HCT116 (cell line): ENCODE data around the gene TAF1B. TPM values are rescaled to one million over a fixed set of nuclear protein-coding genes. Genes with fewer than 3 reads are reported as not detected.

Source experiments
- ATAC-seq: fragments of 200-7000 bp; cut with Tn5 transposase; 2 replicates; pipeline ENCODE4 v1.9.1; 2020; ENCODE audit warnings: mild to moderate bottlenecking, moderate library complexity
- BruUV-seq: library from RNA; stranded (reverse); fragments of 400-500 nt; replicated peaks from 2 replicates; lab custom pipeline; 2021; lab: Mats Ljungman, UMichigan
- CTCF ChIA-PET: fragments of 300-600 bp; sonication (Branson Sonifier 250); formaldehyde crosslinking; loops from one replicate; lab custom pipeline; 2021; ENCODE audit warnings: antibody characterized with exemption; lab: Charles Lee
- POLR2A ChIA-PET: fragments of 300-600, 350-600 bp; sonication (Branson Sonifier 250); formaldehyde crosslinking; loops from one replicate; lab custom pipeline; 2021; ENCODE audit warnings: antibody characterized with exemption; lab: Charles Lee
- RAD21 ChIA-PET, 2 experiments: fragments of 300-600 bp; sonication (Branson Sonifier 250); formaldehyde crosslinking; loops; one replicate each; lab custom pipeline; 2023; ENCODE audit warnings: low total read pairs in 2 of 2; ENCODE audit not compliant: uncharacterized antibody in 2 of 2, unreplicated experiment in 2 of 2, low non-redundant PET in 1 of 2; lab: Charles Lee
- DNase-seq: peaks from one replicate; pipeline ENCODE4 v3.0.0-alpha.2; 2010; ENCODE audit warnings: low read depth, low spot score
- H2AFZ ChIP-seq: fragments of 200-600 bp; shearing (Covaris generic), sonication (generic); 2 replicates; pipeline ENCODE4 v1.6.1; 2017; ENCODE audit warnings: low read depth, mixed run types, mixed read lengths, antibody characterized with exemption, low read length; ENCODE audit not compliant: poor library complexity, severe bottlenecking
- H3K27ac ChIP-seq: 2 replicates; pipeline ENCODE4 v1.5.1; 2012; ENCODE audit warnings: low read depth, low read length
- H3K27me3 ChIP-seq: fragments of 200-600 bp; sonication (generic); 2 replicates; pipeline ENCODE4 v1.6.1; 2016; ENCODE audit warnings: mixed run types, low read length, mixed read lengths; ENCODE audit not compliant: insufficient read depth
- H3K36me3 ChIP-seq, 2 experiments: fragments of 200-500 bp in 1 of 2; fragments of 200-600 bp in 1 of 2; sonication (Bioruptor generic) in 1 of 2; sonication (generic) in 1 of 2; 2 replicates each; pipeline versions ENCODE4 v1.5.1 to v1.6.1; 2014 to 2016; ENCODE audit warnings: low read length in 2 of 2, inconsistent platforms in 1 of 2, mixed read lengths in 1 of 2, mixed run types in 1 of 2; ENCODE audit not compliant: insufficient read depth in 2 of 2, control insufficient read depth in 1 of 2
- H3K4me1 ChIP-seq, 2 experiments: fragments of 200-600 bp in 1 of 2; sonication (generic) in 1 of 2; 2 replicates each; pipeline versions ENCODE4 v1.5.1 to v1.6.1; 2012 to 2017; ENCODE audit warnings: low read length in 2 of 2, inconsistent platforms in 1 of 2, mild to moderate bottlenecking in 1 of 2, mixed read lengths in 1 of 2, mixed run types in 1 of 2, moderate library complexity in 1 of 2; ENCODE audit not compliant: insufficient read depth in 2 of 2, control insufficient read depth in 1 of 2
- H3K4me2 ChIP-seq: fragments of 200-600 bp; sonication (generic); 2 replicates; pipeline ENCODE4 v1.6.1; 2017; ENCODE audit warnings: mixed run types, low read length, mixed read lengths
- H3K4me3 ChIP-seq, 2 experiments: fragments of 200-600 bp in 1 of 2; sonication (generic) in 1 of 2; replicated peaks in 1 of 2; 2 replicates each; pipeline ENCODE4 v1.5.1; 2011 to 2016; ENCODE audit warnings: low read length in 2 of 2, control low read depth in 1 of 2, low read depth in 1 of 2, mild to moderate bottlenecking in 1 of 2, mixed read lengths in 1 of 2, mixed run types in 1 of 2
- H3K79me2 ChIP-seq: fragments of 200-600 bp; sonication (generic); 2 replicates; pipeline ENCODE4 v1.6.1; 2017; ENCODE audit warnings: mild to moderate bottlenecking, mixed run types, low read length, moderate library complexity, mixed read lengths; ENCODE audit not compliant: insufficient read depth
- H3K9ac ChIP-seq: fragments of 200-600 bp; sonication (generic); 2 replicates; pipeline ENCODE4 v1.6.1; 2016; ENCODE audit warnings: low read length, mixed read lengths
- H3K9me2 ChIP-seq: fragments of 200-600 bp; sonication (generic), shearing (Covaris generic); 2 replicates; pipeline ENCODE4 v1.6.1; 2017; ENCODE audit warnings: mixed run types, mild to moderate bottlenecking, moderate library complexity; ENCODE audit not compliant: insufficient read depth
- H3K9me3 ChIP-seq, 2 experiments: fragments of 200-500 bp in 1 of 2; fragments of 200-600 bp in 1 of 2; sonication (Bioruptor generic) in 1 of 2; sonication (generic) in 1 of 2; 2 replicates each; pipeline ENCODE4 v1.6.1; 2014 to 2017; ENCODE audit warnings: low read length in 2 of 2, mixed read lengths in 2 of 2, inconsistent platforms in 1 of 2, low read depth in 1 of 2, mild to moderate bottlenecking in 1 of 2, mixed run types in 1 of 2, moderate library complexity in 1 of 2; ENCODE audit not compliant: control insufficient read depth in 1 of 2, insufficient read depth in 1 of 2
- H4K20me1 ChIP-seq: fragments of 200-600 bp; sonication (generic), shearing (Covaris generic); 2 replicates; pipeline ENCODE4 v1.6.1; 2017; ENCODE audit warnings: mixed run types, mild to moderate bottlenecking, moderate library complexity; ENCODE audit not compliant: insufficient read depth
- ATF3 ChIP-seq: IDR thresholded peaks from 2 replicates; pipeline ENCODE4 v1.6.1; 2012
- CBX3 ChIP-seq: IDR thresholded peaks from 2 replicates; pipeline ENCODE4 v1.6.1; 2012; ENCODE audit warnings: low read depth
- CEBPB ChIP-seq: IDR thresholded peaks from 2 replicates; pipeline ENCODE4 v1.6.1; 2012; ENCODE audit warnings: low read depth
- CTCF ChIP-seq, 3 experiments: fragments of 200-600 bp in 1 of 3; sonication (generic) in 1 of 3; IDR thresholded peaks in 2 of 3; conservative IDR thresholded peaks in 1 of 3; 2 replicates each; pipeline ENCODE4 v1.5.1; 2012 to 2017; ENCODE audit warnings: low read depth in 2 of 3, low read length in 2 of 3, antibody characterized with exemption in 1 of 3, borderline replicate concordance in 1 of 3, control low read depth in 1 of 3, mild to moderate bottlenecking in 1 of 3, mixed read lengths in 1 of 3, mixed run types in 1 of 3, moderate library complexity in 1 of 3; ENCODE audit not compliant: insufficient read depth in 1 of 3
- EGR1 ChIP-seq: IDR thresholded peaks from 2 replicates; pipeline ENCODE4 v1.6.1; 2012; ENCODE audit warnings: low read depth
- ELF1 ChIP-seq: IDR thresholded peaks from 2 replicates; pipeline ENCODE4 v1.6.1; 2012; ENCODE audit warnings: low read depth, borderline replicate concordance
- EZH2 ChIP-seq: fragments of 200-600 bp; sonication (generic); IDR thresholded peaks from 2 replicates; pipeline ENCODE4 v1.6.1; 2017; ENCODE audit warnings: antibody characterized with exemption, mixed run types
- EZH2phosphoT487 ChIP-seq: fragments of 200-600 bp; IDR thresholded peaks from 2 replicates; pipeline ENCODE4 v1.6.1; 2018; ENCODE audit warnings: antibody characterized with exemption, borderline replicate concordance
- POLR2AphosphoS5 ChIP-seq: IDR thresholded peaks from 2 replicates; pipeline ENCODE4 v1.6.1; 2011; ENCODE audit warnings: mild to moderate bottlenecking, low read depth, low read length, moderate library complexity
- RAD21 ChIP-seq: IDR thresholded peaks from 2 replicates; pipeline ENCODE4 v1.6.1; 2012; ENCODE audit warnings: low read depth, mild to moderate bottlenecking
- SIN3A ChIP-seq: IDR thresholded peaks from 2 replicates; pipeline ENCODE4 v1.6.1; 2012; ENCODE audit warnings: low read depth
- TCF7L2 ChIP-seq: IDR thresholded peaks from 2 replicates; pipeline ENCODE4 v1.7.0; 2011; ENCODE audit warnings: borderline replicate concordance, inconsistent platforms; ENCODE audit not compliant: insufficient read depth, insufficient read length; ENCODE audit errors: extremely low read depth
- ZNF274 ChIP-seq: fragments of 200-500 bp; sonication (Bioruptor generic); IDR thresholded peaks from 2 replicates; pipeline ENCODE4 v1.6.1; 2014; ENCODE audit warnings: mild to moderate bottlenecking, low read depth, low read length, inconsistent platforms
- intact Hi-C: fragments of 100-400 bp; cut with micrococcal nuclease; formaldehyde crosslinking; loops from 2 replicates; pipeline ENCODE4 v1.10.0; 2022
- total RNA-seq: library from RNA; stranded (reverse); gene quantifications from one replicate; pipeline ENCODE4 v1.2.1, GENCODE V29; 2021; ENCODE audit not compliant: unreplicated experiment

TAF1B gene
- total RNA-seq, 1 experiment from 2014 or later, result 27.9 TPM

- Histone ChIP-seq H4K20me1 (no peaks in the 10 kb centered on the region), H3K9me3 (no peaks in the 10 kb centered on the region), H3K4me1 (peaks cover 11 to 28% of the 10 kb centered on the region in 2 experiments), H3K27ac (no peak overlapping the region), H3K9me2 (no peaks in the 10 kb centered on the region), H3K36me3 (no peaks in the 10 kb centered on the region), H3K27me3 (no peaks in the 10 kb centered on the region), H3K4me2 (no peak overlapping the region), H2AFZ (no peak overlapping the region), H3K4me3 (no peak overlapping the region), H3K79me2 (no peaks in the 10 kb centered on the region), H3K9ac (no peak overlapping the region)
- ChIA-PET POLR2A (no interaction called here), CTCF (no interaction called here), RAD21 (no interaction called here)
- intact Hi-C loops, result no loop called here
- no peak for DNase-seq
- BruUV-seq, result no TSS peak
- ATAC-seq, result no peak
- TF ChIP-seq SIN3A (no peak), POLR2AphosphoS5 (no peak), TCF7L2 (no peak), RAD21 (no peak), EGR1 (no peak), EZH2phosphoT487 (no peak), EZH2 (no peak), ELF1 (no peak), CBX3 (no peak), CEBPB (no peak), CTCF (IDR thresholded peaks at IDR 0.05 in 2 of 3, conservative IDR thresholded peaks at IDR 0.05 in 1 of 3; ENCODE audit: borderline replicate concordance in 1 of 3, insufficient read depth in 1 of 3, low read depth in 2 of 3, low read length in 2 of 3) (no peak), ZNF274 (no peak), ATF3 (no peak)
Measured at GRCh38 chr2:9945596-9945995, 102.3 kb downstream of the TAF1B start.
